Frontal cortex (tissue), 4 donors: ENCODE data around the gene MINAR1. TPM values are rescaled to one million over a fixed set of nuclear protein-coding genes. Genes with fewer than 3 reads are reported as not detected.

Source experiments
- DNase-seq, 2 donors: peaks; one replicate each; pipeline ENCODE4 v3.0.0; 2012; ENCODE audit warnings: low spot score in 2 of 2
- FAIRE-seq: peaks from 2 replicates; lab custom pipeline; 2012; peaks lifted over from hg19 to GRCh38; lab: Jason Lieb, UNC
- total RNA-seq: library from RNA; depleted of rRNA; stranded (reverse); fragments of >200 nt; gene quantifications from one replicate; pipeline ENCODE4 v1.2.3, GENCODE V29; 2014
- donor health status: control.
- donor health status: control.
- donor health status: control.

The MINAR1 gene
- total RNA-seq, 1 donor from 2014 or later, result 6.9 TPM

DNA sequence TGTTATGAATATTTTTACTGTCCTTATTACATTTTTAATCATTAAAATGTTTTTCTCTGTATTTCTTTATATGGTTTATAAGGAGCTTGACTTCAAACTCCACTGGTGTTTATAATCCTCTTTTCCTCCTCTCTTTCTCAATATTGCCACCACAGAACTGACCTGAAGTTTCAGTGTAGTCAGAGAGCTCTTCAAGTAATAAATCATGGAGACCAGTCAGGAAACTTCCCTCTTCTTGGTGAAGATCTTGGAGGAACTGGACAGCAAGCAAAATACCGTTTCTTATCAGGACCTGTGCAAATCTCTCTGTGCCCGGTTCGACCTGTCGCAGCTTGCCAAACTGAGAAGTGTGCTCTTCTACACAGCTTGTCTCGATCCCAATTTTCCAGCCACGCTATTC is 23.8 kb downstream of the MINAR1 start:
- FAIRE-seq (no peak), DNase-seq (no peak)

GRCh38 chr15:79458491-79458890 is 26.4 kb downstream of the MINAR1 start:
- DNase-seq (no peak), FAIRE-seq (no peak)

DNA sequence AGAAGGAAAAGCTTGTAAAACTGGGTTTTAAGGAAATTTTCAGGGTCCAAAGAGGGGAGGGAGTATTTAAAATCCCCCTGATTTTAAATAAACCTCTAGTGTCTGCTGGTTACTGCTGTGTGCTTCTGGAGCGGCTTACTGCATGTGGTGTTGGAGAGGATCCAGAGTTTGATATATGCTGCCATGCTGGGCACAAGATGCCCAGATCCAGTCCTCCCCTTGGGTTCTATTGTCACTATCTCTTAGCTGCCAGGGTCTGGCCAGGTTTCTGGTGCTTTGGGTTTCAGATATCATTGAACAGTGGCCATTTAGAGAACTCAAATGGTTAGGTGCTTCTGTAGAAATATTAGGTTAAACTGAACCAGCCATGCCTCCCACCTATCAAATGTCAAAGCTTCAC is 27.5 kb downstream of the MINAR1 start:
- no peak for FAIRE-seq
- no peak for DNase-seq

GRCh38 chr15:79463043-79463780 is 31.1 kb downstream of the MINAR1 start:
- DNase-seq (no peak), FAIRE-seq (no peak)

DNA sequence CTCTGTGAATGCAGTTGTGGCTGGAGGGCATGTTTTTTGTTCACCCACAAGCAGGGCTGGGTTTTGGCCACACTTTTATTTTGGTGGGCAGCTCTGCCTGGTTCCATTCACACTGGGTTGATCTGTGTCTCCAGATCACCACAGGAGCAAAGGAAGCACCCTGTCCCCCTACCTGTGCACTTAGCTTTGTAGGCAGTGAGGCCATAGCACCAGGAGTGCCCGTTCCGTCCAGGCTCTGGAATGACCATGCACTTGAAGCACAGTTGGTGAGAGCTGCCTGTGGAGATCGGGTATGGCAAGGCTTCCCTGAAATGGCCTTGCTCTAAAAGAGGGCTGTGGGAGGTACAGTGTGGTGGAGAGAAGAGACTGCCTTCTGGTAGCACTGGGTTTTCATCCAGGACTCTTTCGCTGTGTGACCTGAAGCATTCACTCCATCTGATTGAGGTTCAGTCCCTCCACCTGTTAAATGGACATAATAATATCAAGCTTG is 31.7 kb downstream of the MINAR1 start:
- DNase-seq, result no peak
- no peak for FAIRE-seq

DNA sequence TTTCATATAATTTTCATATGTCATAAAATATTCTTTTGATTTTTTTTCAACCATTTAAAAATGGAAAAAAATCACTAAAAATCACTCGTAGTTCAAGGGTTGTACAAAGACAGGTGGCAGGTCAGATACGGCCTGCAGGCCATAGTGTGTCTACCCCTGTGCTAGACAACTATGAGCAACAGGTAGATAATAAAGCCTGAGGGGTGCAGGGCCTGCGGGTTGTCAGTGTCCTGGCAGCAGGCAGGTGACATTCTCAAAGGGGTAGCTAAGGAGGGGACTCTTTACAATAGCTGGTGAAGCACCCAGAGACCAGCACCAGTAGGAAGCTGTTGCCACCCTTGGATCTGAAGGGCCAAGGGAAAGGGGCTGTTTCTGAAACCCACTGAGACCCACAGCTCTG is 34.4 kb downstream of the MINAR1 start:
- DNase-seq (no peak), FAIRE-seq (no peak)

DNA sequence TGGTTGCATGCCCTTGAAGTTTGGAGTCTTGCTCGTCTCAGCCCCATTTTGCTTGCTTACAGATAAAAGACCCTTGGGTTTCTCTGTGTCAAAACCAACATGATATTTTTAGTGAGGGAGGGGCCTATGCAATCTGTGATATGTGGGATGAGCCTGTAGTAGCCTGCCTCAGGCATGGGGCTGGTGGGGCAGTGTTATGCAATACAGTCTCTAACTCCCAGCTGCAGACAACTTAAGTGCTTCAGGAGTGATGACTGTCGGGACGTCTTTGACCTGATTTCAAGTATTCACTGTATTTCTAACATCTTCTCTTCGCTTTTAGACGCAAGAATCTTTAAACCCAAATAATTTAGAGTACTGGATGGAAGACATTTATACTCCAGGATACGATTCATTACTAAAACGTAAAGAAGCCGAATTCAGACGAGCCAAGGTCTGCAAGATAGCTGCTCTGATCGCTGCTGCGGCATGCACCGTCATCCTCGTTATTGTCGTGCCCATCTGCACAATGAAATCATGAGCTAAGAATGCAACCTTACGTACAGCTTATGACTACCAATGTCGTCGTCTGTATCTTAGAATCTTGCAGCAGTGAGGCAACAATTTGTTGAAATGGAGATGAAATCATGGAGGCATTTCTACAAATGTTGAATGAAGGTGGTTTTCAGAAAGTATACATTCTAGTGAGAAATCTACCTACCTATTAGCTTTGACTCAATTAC is 35.9 kb downstream of the MINAR1 start:
- no peak for FAIRE-seq

GRCh38 chr15:79472446-79472845 is 40.3 kb downstream of the MINAR1 start:
- no peak for DNase-seq
- FAIRE-seq, result no peak

More for the DNA sequence above, 35.9 kb downstream of the MINAR1 start:
- DNase-seq, result no peak

DNA sequence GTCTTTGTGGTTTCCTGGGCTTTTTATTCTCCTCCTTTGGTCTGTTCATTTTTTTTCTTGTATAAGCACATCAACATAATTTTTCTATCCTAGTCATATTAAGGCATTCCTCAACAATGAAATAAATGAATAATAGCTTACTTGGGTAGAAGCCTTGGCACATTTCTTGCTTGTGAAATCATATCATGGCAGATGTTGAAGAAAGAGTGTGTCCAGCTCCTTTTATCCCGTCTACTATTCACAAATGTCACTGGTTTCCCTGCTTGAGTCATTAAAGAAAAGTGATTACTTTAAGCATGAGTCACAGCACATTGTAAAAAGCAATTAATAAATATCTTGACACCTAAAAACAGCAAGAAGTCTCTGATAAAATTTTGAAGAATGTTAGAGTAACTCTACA is 42.1 kb downstream of the MINAR1 start:
- no peak for DNase-seq
- FAIRE-seq, result no peak

- DNase-seq (no peak), FAIRE-seq (no peak)
Measured at GRCh38 chr15:79475306-79475705, 43.2 kb downstream of the MINAR1 start.

DNA sequence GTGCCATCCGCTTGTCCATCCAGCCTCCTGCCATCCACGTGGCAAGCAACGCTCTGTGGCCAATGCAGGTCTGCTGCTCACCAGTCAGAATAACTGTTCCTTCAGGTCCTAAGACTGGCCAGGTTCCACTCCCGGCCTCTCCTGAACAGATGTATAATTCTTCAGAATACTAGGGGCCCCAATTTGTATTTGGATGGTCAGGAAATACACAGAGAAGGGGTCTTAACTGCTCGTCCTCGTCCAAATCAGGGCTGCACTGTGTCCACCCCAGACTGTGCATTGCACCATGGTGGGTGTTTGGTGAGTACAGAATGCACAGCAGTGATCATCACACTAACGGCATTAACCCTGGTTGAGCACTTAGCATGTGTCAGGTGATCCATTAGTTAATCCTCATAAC is 46.0 kb downstream of the MINAR1 start:
- DNase-seq (no peak), FAIRE-seq (no peak)

DNA sequence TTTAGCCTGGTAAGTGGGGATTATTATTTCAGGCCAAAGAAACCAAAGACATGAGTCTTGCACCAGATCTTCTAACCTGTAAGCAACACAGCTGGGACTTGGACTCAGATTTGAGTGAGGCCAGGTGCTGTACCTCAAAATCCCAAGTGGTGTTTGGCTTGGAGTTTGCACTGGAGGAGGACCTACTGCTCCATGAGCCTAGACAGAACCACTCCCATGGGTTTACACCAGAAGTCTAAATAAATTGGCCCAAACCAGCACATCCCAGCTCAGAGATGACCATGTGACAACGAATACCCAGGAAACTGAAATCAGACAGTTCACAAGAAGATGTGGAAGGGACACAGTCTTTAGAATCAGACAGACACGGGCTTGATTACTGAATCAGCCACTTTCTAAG is 47.5 kb downstream of the MINAR1 start:
- DNase-seq (no peak), FAIRE-seq (no peak)

- FAIRE-seq (no peak), DNase-seq (no peak)
Measured at GRCh38 chr15:79481793-79482192, 49.7 kb downstream of the MINAR1 start.

Other genes with a start within 250 kb of the MINAR1 start
- gene ANKRD34C, start 149.6 kb upstream of the MINAR1 start, total RNA-seq, result under 0.01 TPM
- 28.5 TPM for gene TMED3, start 121.2 kb upstream of the MINAR1 start, total RNA-seq